LHCN-M2 (cell line): Measurements from ENCODE around the gene CDH4. TPM values are rescaled to one million over a fixed set of nuclear protein-coding genes. Genes with fewer than 3 reads are reported as not detected.

Experiments
- DNase-seq: peaks from one replicate; pipeline ENCODE4 v3.0.0-alpha.2; 2012; ENCODE audit warnings: low read depth
- total RNA-seq: library from RNA; depleted of rRNA; stranded (reverse); fragments of >200 nt; gene quantifications from 2 replicates; pipeline ENCODE4 v1.2.3, GENCODE V29; 2014

The CDH4 gene
- total RNA-seq, 1 experiment from 2014 or later: 0.98 TPM

DNA sequence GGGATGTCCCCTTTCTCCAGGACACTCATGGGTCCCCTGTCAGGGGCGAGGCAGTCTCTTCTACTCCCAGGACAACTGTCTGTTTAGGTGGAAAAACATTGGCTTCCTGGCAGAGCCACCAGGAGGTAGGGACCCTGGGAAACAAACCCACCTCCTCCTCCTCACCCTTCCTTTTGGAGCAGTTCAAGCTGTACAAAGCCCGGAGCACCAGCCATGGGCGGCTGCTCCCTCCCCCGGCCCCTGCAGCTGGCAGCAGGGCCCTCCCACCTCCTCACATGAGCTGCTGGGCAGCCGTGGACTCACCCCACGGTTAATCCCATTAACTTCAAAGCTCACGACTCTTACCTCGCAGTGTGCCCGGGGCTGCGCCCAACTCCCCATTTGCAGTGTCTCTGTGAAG is 48.6 kb downstream of the CDH4 start:
- no peak for DNase-seq

- no peak for DNase-seq
Observed at GRCh38 chr20:61301711-61302525, 49.9 kb downstream of the CDH4 start.

DNA sequence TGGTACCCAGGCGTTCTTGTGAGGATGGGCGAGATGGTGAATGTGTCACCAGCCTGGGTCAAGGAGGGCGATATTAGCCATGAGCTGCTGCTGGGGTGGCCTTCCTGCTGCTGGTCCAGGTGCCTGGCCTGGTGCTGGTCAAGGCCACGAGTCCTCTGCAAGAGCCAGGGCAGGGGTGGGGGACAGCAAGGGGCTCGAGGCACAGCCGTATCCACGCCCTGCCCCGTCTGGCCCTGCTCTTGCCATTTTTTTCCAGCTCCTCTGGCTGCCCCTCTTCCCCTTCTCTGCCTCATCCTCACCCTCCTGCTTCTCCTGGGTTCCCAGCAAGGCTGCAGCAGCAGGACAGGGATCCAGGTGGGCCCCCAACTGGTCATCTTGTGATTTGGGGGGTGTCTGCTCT is 51.2 kb downstream of the CDH4 start:
- no peak for DNase-seq

DNA sequence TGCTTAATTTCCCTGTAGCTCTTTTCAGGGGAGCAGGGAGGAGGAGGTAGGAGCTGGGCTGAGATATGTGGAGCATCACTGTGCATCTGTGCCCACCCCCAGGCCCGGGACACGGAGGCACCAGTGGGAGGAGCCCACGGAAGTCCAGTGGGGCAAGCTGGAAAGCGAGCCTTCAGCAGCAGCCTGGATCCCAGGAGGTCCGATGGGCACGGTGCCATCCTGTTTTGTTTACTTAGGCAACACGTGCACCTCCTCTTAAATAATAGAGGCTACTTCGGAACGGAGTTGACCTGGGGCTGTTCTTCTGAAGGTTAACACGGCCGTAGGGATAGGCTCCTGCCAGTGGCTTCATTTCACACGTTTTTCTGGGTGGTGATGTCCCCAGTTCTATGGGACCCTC is 51.6 kb downstream of the CDH4 start:
- no peak for DNase-seq

DNA sequence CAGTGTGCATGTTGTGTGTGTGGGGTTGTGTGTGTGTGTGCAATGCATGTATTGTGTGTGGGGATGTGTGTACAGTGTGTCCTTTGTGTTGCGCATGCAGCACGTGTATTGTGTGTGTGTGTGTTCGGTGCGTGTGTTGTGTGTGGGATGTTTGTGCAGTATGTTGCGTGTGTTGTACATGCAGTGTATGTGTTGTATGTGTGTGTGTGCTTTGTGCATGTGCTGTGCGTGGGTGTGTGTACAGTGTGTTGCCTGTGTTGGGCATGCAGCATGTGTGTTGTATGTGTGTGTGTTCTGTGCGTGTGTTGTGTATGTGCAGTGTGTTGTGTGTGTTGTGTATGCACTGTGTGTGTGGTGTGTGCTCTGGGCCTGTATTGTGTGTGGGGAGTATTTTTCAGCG is 52.7 kb downstream of the CDH4 start:
- no peak for DNase-seq

- no peak for DNase-seq
Observed at GRCh38 chr20:61306937-61307475, 54.9 kb downstream of the CDH4 start.

- DNase-seq: no peak
Observed at GRCh38 chr20:61307686-61308476, 55.8 kb downstream of the CDH4 start.

DNA sequence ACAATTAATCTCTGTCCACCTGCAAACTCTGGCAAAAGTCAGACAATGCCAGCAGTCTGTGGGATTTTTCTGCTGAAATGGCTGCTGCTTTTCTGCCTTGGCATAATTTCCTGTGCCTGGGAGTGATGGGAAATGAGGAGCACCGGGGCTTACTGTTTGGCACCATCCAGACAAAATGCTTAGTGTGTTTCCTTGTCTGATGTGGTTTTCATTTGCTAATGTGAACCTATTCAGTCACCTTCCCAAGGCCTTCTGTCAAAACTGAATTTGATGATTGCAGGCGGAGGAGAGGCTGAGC is 56.4 kb downstream of the CDH4 start:
- DNase-seq: no peak

DNA sequence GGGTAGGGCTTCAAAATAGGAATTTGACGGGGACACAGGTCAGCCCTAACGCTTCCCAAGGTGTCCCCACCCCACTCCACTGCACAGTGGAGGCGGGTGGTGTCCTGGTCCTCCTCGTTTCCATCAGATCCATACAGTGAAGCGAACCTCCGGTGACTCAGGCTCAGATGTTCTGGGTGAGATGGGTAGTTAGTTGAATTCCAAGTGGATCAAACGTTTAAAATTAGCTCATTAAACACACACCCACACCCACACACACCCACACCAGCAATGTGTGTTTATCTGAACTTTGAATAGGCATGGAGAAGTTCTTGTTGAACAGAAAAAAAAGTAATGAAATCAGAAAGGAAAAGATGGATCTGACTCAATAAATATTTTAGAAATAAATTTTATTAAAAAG is 58.9 kb downstream of the CDH4 start:
- no peak for DNase-seq

DNA sequence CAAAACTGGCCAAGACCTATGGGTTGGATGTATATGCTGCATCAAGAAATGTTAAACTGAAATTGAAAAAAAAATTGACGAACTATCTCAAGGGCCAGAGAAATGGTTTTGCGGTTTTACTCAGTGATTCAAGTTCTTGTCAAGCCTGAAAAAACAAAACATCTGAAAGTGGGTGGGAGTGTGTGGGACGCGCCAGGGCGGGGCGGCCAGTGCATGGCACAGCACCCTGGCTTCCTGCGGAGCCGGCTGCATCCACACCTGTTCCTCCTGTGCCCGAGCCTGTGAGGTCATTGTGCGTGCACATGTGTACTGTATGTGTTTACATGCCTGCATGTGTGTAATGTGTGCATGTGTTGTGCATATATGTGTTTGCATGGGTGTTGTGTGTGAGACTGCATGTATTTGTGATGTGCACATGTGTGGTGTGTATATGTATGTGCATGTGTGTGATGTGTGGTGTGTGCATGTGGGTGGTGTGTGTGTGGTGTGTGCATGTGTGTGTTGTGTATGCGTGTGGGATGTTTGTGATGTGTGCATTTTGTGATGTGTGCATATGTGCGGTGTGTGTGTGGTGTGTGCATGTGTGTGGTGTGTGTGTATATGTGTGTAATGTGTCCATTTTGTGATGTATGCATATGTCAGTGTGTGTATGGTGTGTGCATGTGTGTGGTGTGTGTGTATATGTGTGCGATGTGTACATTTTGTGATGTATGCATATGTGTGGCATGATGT is 59.8 kb downstream of the CDH4 start:
- DNase-seq: peak; percentile 59

DNA sequence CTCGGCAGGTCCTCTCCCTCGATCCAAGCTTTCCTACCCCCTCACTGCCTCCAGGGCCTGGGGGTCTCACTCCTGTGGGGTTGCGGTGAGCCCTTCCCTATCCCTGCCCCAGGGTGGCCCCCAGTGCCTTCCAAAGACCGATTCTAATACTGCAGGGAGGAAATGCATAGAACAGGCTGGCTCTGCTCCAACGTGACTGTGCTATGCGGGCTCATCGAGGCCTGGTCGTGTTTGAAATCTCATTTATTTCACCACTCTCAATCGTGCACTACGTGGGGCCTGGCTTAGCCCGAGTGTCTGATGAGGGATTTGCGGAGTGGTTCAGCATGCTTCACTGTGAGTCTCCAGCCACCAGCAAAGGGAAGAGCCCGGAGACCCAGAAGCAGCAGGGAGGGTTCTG is 60.9 kb downstream of the CDH4 start:
- DNase-seq: no peak

DNA sequence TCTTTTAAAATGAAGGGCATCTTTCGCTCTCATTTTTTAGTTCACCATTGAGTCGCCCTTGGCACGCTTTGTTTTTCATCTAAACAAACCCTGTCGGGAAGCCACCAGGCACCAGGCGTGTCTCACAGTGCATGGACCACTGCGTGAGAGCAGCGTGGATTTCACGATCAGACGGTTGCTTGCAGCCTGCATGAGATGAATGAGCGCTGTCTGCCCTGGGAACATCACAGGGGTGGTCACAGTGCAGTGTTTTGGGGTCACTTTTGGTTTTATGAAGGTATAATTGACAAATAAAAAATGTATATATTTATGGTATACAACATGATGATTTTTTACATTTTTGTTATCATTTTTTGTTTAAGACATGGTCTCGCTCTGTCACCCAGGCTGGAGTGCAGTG is 61.3 kb downstream of the CDH4 start:
- DNase-seq: no peak

- DNase-seq: no peak
Observed at GRCh38 chr20:61314326-61315010, 62.4 kb downstream of the CDH4 start.

GRCh38 chr20:61315319-61315718 is 63.3 kb downstream of the CDH4 start:
- DNase-seq: no peak

GRCh38 chr20:61316346-61316745 is 64.3 kb downstream of the CDH4 start:
- no peak for DNase-seq

DNA sequence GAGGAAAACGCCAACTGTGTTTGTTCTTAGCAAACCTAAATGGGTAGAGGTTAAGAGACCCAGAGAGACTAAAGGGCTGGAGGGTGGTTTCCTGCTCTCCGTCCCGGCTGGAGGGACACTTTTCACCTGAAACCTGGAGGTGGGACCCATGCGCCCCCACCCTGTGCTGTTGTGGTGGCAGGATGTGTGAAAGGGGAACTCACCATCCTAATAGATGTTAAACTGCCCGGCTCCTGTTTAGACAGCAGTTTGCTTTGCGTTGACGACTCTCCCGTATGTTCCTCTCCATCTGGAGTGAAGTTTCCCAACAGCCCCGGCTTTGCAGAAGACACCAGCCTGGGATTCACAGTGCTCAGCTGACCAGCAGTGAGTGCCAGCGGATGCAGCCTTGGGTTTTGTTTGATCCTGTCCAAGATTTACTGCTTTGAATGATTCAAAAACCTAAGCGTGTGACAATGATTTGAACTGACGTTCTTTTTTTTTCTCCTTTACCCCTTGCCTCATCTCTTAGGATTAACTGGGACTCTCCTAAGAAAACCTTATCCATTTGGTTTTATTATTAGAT is 66.0 kb downstream of the CDH4 start:
- DNase-seq: no peak

DNA sequence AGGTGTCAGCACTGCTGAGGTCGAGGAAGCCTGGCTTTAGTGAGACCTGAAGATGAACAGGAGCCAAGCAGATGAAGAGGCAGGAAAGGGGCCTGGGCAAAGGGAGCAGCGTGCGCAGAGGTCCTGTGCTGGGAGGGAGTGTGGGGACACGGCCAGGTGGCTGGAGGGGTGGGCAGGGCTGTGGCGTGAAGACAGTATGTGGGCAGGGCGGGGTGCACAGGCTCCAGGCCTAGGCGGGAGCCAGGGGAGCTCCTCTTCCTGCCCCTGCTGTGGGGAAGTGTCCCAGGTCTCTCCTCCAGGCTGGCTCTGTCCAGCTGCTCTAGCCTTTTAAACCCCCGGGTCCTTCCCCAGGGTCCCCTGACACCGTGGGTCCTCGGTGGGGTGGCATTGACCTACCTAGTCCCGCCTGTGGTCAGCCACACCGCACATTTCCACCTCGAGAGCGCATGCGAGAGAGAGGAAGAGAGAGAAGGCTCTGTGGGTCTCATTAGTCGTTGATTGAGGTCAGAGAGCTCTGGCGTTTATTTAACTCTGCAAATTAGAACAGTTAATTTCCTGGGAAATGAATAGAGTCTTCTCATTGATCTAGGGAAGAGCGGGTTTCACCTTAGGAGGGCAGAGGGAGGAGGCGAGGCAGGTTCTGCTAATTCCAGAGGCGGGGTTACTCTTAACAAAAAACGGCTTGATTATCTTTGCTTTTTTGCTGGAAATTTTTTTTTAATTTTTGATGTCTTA is 68.8 kb downstream of the CDH4 start:
- DNase-seq: no peak

DNA sequence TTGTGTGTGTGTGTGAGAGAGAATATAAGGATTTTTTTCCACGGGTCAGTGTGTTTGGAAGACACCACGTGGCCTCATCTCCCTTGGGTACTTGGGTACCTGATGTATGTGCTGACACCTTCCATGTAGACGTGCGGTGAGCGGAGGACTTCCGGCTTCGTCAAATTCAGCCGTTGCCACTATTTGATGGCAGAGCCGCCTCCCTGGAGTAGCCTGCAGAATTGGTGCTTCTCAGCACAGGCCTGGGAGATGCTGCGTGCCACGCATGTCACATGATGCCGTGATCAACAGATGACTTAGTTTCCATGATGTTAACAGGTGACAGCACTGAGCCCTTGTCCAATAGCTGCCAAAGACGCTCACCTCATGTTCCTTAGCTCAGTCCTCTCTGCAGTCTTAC is 69.4 kb downstream of the CDH4 start:
- no peak for DNase-seq

DNA sequence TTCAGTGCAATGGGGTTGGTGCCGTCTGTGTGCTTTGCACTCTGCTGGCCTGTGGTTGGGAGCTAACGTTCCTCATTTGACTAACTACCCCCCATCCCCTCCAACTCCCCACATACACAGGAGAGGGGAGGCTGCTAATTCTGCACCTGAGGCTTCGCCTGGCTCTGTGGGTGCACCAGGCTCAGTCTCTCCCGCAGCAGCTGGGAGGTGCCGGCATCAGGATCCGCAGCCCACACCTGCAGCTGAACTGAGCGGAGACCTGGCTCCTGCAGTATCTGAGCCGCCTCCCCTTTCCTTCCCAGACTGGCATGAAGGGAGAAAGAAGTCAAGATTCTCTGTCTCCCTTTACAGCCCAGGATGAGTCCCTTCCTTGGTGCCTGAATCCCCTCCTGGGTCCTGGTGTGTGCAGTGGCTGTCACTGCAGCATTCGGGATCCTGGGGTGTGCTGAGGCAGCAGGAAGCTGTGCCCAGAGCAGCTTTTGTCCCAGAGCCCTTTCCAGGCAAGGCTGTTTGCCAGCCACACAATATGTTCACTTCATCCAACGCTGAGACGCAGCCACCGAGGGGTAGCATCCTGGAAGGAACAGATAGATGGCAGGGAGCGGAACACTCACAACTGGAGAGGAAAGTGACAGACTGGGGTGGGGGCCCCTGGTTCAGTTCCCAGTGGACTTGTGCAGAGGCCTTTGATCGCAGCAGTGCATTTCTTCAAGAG is 70.2 kb downstream of the CDH4 start:
- DNase-seq: no peak

DNA sequence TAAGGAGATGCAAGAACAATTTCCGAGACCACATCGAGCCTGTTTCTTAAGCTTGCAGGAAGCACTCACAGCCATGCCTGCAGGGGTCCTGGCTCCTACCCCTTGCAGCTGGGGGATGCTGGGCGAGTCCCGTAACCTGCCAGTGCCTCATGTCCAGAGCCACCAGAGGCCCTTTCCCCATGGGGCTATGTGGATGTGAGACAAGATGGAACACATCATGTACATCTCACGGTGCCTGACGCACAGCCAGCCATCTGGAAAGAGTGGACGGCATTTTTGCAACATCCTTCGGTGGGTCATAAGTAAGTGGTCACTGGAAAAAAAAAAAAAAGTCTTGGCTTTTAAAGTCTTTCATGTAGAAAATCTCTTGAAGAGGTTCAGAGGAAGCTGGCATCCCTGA is 72.8 kb downstream of the CDH4 start:
- no peak for DNase-seq
